GM10266 (cell line): ENCODE data around the gene C8G.

ENCODE experiments used
- DNase-seq: peaks from one replicate; pipeline ENCODE4 v3.0.0; 2012; ENCODE audit errors: extremely low spot score
- TF ChIP-seq, protein P1 (sequence below): IDR thresholded peaks from 2 replicates; pipeline ENCODE4 v1.5.1; 2012; ENCODE audit warnings: mild to moderate bottlenecking, low read depth; ENCODE audit not compliant: control insufficient read depth, insufficient read depth; ENCODE audit errors: missing control alignments

The C8G gene

DNA sequence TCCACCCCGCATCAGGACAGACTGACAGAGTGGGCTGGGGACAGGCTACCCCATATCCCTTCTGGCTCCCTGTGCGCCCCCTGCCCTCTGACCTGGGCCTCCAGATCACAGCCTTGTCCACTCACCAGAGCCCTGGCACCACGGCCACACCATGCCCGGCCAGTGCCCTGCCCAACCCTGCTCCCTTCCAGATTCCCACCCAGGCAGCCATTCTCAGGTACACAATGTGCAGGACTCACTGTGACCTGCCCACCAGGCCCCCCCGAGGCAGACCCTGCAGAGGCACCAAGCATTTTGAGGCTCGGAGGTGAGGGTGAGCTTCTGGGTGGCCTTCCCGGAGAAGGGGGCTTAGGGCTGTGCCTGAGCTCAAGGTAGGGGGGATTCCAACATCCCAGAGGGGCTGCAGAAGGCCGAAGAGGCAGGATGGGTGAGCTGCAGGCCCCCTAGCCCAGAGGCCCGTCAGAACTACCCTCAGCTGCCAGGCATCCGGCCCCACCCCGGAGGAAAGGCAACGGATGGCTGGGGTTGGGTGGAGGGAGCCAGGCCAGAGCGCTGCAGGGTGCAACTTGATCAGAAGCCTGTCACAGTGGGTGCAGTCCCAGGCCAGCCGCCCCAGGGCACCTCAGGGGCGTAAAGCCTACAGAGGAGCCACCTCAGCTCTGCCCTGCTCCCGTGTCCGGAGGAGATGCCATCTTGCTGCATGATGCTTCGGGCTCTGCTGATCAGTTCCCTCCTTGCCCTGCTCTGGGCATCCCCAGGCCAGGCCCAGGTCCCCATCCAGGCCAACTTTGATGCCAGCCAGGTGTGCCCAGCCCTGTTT, 37.4 kb downstream of the C8G start, which contains the start of gene LCNL1:
Gene LCNL1, plus strand, starts transcription at position 762 of the 820 bp plus-strand sequence. CDS start 594 bp downstream, outside the sequence.
- no peak for DNase-seq
- TF ChIP-seq, protein P1, sequence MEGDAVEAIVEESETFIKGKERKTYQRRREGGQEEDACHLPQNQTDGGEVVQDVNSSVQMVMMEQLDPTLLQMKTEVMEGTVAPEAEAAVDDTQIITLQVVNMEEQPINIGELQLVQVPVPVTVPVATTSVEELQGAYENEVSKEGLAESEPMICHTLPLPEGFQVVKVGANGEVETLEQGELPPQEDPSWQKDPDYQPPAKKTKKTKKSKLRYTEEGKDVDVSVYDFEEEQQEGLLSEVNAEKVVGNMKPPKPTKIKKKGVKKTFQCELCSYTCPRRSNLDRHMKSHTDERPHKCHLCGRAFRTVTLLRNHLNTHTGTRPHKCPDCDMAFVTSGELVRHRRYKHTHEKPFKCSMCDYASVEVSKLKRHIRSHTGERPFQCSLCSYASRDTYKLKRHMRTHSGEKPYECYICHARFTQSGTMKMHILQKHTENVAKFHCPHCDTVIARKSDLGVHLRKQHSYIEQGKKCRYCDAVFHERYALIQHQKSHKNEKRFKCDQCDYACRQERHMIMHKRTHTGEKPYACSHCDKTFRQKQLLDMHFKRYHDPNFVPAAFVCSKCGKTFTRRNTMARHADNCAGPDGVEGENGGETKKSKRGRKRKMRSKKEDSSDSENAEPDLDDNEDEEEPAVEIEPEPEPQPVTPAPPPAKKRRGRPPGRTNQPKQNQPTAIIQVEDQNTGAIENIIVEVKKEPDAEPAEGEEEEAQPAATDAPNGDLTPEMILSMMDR = no peak

DNA sequence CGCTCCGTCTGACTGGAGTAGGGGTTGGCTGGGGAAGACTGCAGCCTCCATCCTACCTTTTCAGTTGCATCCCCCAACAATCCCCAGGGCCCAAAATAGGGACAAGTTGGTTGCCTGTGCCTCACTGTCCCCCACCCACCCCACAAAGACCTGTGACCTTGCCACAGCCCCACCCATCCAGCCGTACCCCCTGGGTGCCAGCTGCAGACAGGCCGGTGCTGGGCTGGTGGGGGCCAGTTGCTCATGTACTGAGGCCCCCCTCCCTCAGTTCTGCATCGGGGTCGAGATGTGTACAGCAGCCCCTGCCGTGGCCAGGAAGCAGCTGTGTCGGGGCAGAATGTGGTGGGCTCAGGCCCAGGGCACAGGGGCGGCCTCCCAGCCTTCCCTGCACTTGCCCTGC, 38.1 kb downstream of the C8G start:
- TF ChIP-seq, protein P1 = no peak
- no peak for DNase-seq

DNA sequence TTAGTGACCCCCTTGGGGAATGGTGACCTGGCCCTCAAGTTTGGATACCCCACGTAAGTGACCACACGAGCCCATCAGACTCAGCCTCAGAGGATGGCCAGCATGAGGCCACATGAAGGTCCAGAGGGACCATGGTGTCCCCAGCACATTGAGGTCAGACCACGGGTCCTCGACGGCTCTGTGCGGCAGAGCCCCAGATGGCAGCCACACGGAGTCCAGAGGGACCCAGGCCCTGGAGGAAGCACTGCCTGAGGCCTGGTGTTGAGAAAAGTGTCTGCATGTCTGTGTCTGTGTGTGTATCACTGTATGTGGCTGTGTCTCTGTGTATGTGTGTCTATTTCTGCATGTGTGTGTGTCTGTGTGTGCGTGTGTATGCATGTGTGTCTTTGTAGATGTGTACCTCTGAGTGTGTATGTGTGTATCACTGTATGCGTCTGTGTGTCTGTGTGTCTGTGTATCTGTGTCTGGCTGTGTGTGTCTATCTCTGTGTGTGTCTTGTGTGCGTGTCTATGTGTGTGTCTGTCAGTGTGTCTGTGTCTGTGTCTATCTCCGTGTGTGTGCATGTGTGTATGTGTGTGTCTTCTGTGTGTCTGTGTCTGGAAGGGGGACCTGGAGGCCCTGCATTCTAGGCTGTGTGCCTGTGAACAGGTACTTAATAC, 38.7 kb downstream of the C8G start:
- TF ChIP-seq, protein P1 = no peak
- DNase-seq = no peak

DNA sequence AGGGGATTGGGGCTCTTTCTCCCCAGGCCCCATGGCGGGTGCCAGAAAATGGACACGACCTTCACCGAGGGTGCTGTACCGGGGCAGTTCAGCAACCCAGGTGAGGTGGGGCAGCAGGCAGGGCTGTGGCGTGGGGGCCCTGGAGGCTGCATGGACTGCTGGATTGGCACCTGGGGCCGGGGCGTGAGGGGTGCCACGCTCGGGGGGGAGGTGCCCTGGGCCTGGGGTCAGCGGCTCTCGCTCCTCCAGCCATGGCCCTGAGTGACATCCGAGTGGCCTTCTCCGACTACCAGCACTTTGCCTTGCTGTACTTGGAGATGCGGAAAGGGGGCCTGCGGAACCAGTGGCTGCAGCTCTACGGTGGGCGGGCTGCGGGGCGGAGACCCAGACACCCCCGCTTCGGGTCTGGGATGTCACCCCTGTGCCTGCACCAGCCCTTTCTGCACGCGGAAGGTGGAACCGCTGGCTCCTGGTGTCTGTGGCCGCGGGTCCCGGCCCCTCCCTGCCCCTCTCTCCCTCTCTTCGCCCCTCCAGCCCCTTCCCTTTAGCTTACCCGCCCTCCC, 39.5 kb downstream of the C8G start:
- TF ChIP-seq, protein P1 = no peak
- DNase-seq = no peak

DNA sequence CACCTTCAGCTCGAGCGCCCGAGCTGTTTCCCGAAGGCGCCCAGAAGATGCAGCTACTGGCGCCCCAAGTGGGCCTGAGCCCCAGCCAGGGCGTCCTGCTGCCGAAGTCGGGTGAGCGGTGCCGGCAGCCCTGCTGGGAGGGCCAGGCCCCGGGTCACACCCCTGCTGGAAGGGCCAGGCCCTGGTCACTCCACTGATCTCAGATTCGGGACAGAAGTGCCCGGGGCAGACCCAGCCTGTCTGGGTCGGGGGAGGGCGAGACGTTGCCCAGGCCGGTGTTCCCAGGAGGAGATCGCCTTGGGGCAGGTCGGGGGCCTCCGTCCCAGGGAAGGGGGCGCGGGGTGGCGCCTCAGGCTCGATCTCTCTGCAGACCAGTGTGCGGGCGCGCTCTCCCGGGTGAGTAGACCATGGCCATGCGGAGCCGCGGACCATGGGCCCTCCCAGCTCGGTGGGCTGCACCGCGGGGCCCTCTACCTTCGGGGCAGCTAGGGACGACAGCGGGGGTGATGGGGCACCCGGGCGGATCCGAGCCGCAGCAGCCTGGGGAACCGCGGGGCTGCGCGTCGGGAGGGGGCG, 40.1 kb downstream of the C8G start:
- no peak for DNase-seq
- TF ChIP-seq, protein P1 = no peak

DNA sequence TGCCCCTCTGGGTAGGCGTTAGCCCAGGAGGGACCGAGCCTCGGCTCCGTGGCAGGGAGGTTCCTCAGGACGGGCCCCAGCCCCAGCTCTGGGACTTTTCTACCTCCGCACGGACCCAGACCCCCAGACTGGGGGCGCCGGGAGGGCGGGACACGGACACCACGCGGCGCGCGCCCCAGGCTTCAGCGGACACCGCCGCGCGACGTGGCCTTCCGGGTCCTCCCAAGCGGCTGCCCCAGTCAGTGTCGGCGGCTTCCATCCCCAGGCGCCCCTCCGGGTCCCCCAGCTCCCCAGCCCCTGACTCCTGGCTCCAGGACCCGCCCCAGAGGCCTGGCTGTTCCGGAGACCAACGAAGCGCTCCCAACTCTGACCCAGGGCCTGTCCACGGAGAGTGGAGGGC, 40.8 kb downstream of the C8G start:
- no peak for DNase-seq
- TF ChIP-seq, protein P1 = no peak
